Gastroesophageal sphincter (tissue), 3 donors: Measurements from ENCODE around the gene BAG5.

ENCODE experiments used
- CTCF ChIP-seq, 4 experiments: fragments of 200-600 bp in 2 of 4; fragments of 450-650 bp in 2 of 4; sonication (generic) in 1 of 4; IDR thresholded peaks; one replicate each; pipeline ENCODE4 v1.5.1; 2017 to 2019; ENCODE audit warnings: antibody characterized with exemption in 4 of 4, mild to moderate bottlenecking in 2 of 4, moderate library complexity in 2 of 4
- EP300 ChIP-seq: sonication (generic); formaldehyde crosslinking; IDR thresholded peaks from one replicate; pipeline ENCODE4 v1.6.1; 2017; ENCODE audit warnings: antibody characterized with exemption, mild to moderate bottlenecking
- POLR2A ChIP-seq, 2 donors: fragments of 450-650 bp; IDR thresholded peaks; one replicate each; pipeline ENCODE4 v1.6.1; 2017; ENCODE audit warnings: antibody characterized with exemption in 2 of 2, mild to moderate bottlenecking in 2 of 2, moderate library complexity in 1 of 2
- POLR2AphosphoS5 ChIP-seq: sonication (generic); formaldehyde crosslinking; IDR thresholded peaks from one replicate; pipeline ENCODE4 v1.6.1; 2017; ENCODE audit warnings: antibody characterized with exemption

GRCh38 chr14:103555559-103556337 lies 6.7 kb downstream of the BAG5 start:
- TF ChIP-seq CTCF (IDR thresholded peaks at IDR 0.05) (no peak), POLR2AphosphoS5 (no peak), EP300 (no peak), POLR2A (IDR thresholded peaks at IDR 0.05) (no peak)
